Neural cell (in vitro differentiated cells): ENCODE results near the gene HK1. TPM values are rescaled to one million over a fixed set of nuclear protein-coding genes. Genes with fewer than 3 reads are reported as not detected.
"Not testable (repeated sequence)": the region's sequence is repeated elsewhere in the genome, so short reads cannot be mapped to it uniquely, and the experiment has no call there.

Experiments used
- H2AFZ ChIP-seq: fragments of 200-600, 300-800 bp; sonication (generic), shearing (Covaris generic); 2 replicates; pipeline ENCODE4 v1.6.0; 2014; ENCODE audit warnings: low read depth, mild to moderate bottlenecking, antibody characterized with exemption, low read length, moderate library complexity
- H3F3A ChIP-seq: fragments of 200-600 bp; shearing (Covaris generic); 2 replicates; pipeline ENCODE4 v1.6.1; 2016; ENCODE audit warnings: mild to moderate bottlenecking, moderate library complexity, mixed read lengths, antibody characterized with exemption, low read length; ENCODE audit not compliant: insufficient read depth, poor library complexity, severe bottlenecking
- H3K27ac ChIP-seq: fragments of 200-600, 300-800 bp; sonication (generic), shearing (Covaris generic); 2 replicates; pipeline ENCODE4 v1.5.1; 2014; ENCODE audit warnings: mild to moderate bottlenecking, low read length, moderate library complexity
- H3K27me3 ChIP-seq: fragments of 300-800, 200-600 bp; sonication (generic), shearing (Covaris generic); 2 replicates; pipeline ENCODE4 v1.6.0; 2014; ENCODE audit warnings: mild to moderate bottlenecking, low read depth, low read length, moderate library complexity; ENCODE audit not compliant: insufficient read depth
- H3K36me3 ChIP-seq: fragments of 300-800, 200-600 bp; sonication (generic), shearing (Covaris generic); 2 replicates; pipeline ENCODE4 v1.5.1; 2014; ENCODE audit warnings: mild to moderate bottlenecking, antibody characterized with exemption, low read length, moderate library complexity; ENCODE audit not compliant: insufficient read depth
- H3K4me2 ChIP-seq: fragments of 300-800, 200-600 bp; sonication (generic), shearing (Covaris generic); 2 replicates; pipeline ENCODE4 v1.6.0; 2014; ENCODE audit warnings: mild to moderate bottlenecking, low read length
- H3K4me3 ChIP-seq: fragments of 300-800, 200-600 bp; sonication (generic), shearing (Covaris generic); 2 replicates; pipeline ENCODE4 v1.5.1; 2014; ENCODE audit warnings: mild to moderate bottlenecking, low read length, moderate library complexity
- H3K79me2 ChIP-seq: fragments of 200-600 bp; shearing (Covaris generic); replicated peaks from 2 replicates; pipeline ENCODE4 v1.6.0; 2014; ENCODE audit warnings: mild to moderate bottlenecking, low read length, moderate library complexity; ENCODE audit not compliant: insufficient read depth
- H3K9ac ChIP-seq: fragments of 300-800, 200-600 bp; sonication (generic), shearing (Covaris generic); 2 replicates; pipeline ENCODE4 v1.6.1; 2016; ENCODE audit warnings: mild to moderate bottlenecking, low read length, mixed read lengths
- H3K9me2 ChIP-seq: fragments of 200-600 bp; shearing (Covaris generic); 2 replicates; pipeline ENCODE4 v1.6.1; 2016; ENCODE audit warnings: mild to moderate bottlenecking, low read length, mixed read lengths; ENCODE audit not compliant: insufficient read depth
- H3K9me3 ChIP-seq: fragments of 200-600, 300-800 bp; sonication (generic), shearing (Covaris generic); 2 replicates; pipeline ENCODE4 v1.6.1; 2016; ENCODE audit warnings: mild to moderate bottlenecking, mixed run types, low read length, moderate library complexity, mixed read lengths
- H4K20me1 ChIP-seq: fragments of 200-600 bp; shearing (Covaris generic); 2 replicates; pipeline ENCODE4 v1.6.1; 2016; ENCODE audit warnings: mild to moderate bottlenecking, mixed run types; ENCODE audit not compliant: insufficient read depth
- EP300 ChIP-seq: fragments of 450-650 bp; conservative IDR thresholded peaks from 2 replicates; pipeline ENCODE4 v1.6.1; 2014; ENCODE audit warnings: antibody characterized with exemption, mild to moderate bottlenecking, moderate library complexity; ENCODE audit not compliant: poor library complexity, severe bottlenecking
- EZH2 ChIP-seq: fragments of 200-600, 300-800 bp; shearing (Covaris generic), sonication (generic); IDR thresholded peaks from 2 replicates; pipeline ENCODE4 v1.6.1; 2014; ENCODE audit warnings: antibody characterized with exemption, low read length, borderline replicate concordance, mild to moderate bottlenecking; ENCODE audit not compliant: insufficient read depth, poor library complexity, severe bottlenecking
- MXI1 ChIP-seq: fragments of 450-650 bp; conservative IDR thresholded peaks from 2 replicates; pipeline ENCODE4 v1.6.1; 2014; ENCODE audit warnings: antibody characterized with exemption, mild to moderate bottlenecking; ENCODE audit not compliant: poor library complexity, severe bottlenecking
- POLR2AphosphoS5 ChIP-seq: IDR thresholded peaks from 2 replicates; pipeline ENCODE4 v1.6.1; 2012
- RAD21 ChIP-seq: fragments of 450-650 bp; conservative IDR thresholded peaks from 2 replicates; pipeline ENCODE4 v1.6.1; 2014; ENCODE audit warnings: antibody characterized with exemption, mild to moderate bottlenecking, moderate library complexity
- SMC3 ChIP-seq: fragments of 450-650 bp; conservative IDR thresholded peaks from 2 replicates; pipeline ENCODE4 v1.6.1; 2014; ENCODE audit warnings: antibody characterized with exemption, mild to moderate bottlenecking, moderate library complexity; ENCODE audit not compliant: poor library complexity
- TAF1 ChIP-seq: IDR thresholded peaks from 2 replicates; pipeline ENCODE4 v1.6.1; 2012; ENCODE audit warnings: low read depth
- polyA plus RNA-seq: library from polyadenylated mRNA; depleted of rRNA; stranded (reverse); fragments of >200 nt; gene quantifications from 2 replicates; pipeline ENCODE4 v1.2.3, GENCODE V29; 2014
- TF ChIP-seq, protein P1 (sequence below): IDR thresholded peaks from 2 replicates; pipeline ENCODE4 v1.6.1; 2012; ENCODE audit warnings: borderline replicate concordance
- TF ChIP-seq, protein P2 (sequence below): fragments of 450-650 bp; IDR thresholded peaks from 2 replicates; pipeline ENCODE4 v1.5.1; 2014; ENCODE audit warnings: antibody characterized with exemption, mild to moderate bottlenecking, moderate library complexity; ENCODE audit not compliant: poor library complexity, severe bottlenecking

Gene HK1
- polyA plus RNA-seq, 1 donor from 2014 or later = 60.5 TPM

GRCh38 chr10:69449841-69450240, 171.5 kb downstream of the HK1 start:
- Histone ChIP-seq H3K27me3 (peaks cover 11% of the 10 kb centered on the region), H3K27ac (no peak overlapping the region), H3K4me2 (no peak overlapping the region), H3K4me3 (no peak overlapping the region), H3F3A (no peaks in the 10 kb centered on the region), H3K36me3 (no peaks in the 10 kb centered on the region), H4K20me1 (no peaks in the 10 kb centered on the region), H3K9me2 (no peaks in the 10 kb centered on the region), H3K9ac (no peak overlapping the region), H3K9me3 (no peaks in the 10 kb centered on the region), H2AFZ (no peak overlapping the region), H3K79me2 (no peaks in the 10 kb centered on the region)
- TF ChIP-seq, protein P1, sequence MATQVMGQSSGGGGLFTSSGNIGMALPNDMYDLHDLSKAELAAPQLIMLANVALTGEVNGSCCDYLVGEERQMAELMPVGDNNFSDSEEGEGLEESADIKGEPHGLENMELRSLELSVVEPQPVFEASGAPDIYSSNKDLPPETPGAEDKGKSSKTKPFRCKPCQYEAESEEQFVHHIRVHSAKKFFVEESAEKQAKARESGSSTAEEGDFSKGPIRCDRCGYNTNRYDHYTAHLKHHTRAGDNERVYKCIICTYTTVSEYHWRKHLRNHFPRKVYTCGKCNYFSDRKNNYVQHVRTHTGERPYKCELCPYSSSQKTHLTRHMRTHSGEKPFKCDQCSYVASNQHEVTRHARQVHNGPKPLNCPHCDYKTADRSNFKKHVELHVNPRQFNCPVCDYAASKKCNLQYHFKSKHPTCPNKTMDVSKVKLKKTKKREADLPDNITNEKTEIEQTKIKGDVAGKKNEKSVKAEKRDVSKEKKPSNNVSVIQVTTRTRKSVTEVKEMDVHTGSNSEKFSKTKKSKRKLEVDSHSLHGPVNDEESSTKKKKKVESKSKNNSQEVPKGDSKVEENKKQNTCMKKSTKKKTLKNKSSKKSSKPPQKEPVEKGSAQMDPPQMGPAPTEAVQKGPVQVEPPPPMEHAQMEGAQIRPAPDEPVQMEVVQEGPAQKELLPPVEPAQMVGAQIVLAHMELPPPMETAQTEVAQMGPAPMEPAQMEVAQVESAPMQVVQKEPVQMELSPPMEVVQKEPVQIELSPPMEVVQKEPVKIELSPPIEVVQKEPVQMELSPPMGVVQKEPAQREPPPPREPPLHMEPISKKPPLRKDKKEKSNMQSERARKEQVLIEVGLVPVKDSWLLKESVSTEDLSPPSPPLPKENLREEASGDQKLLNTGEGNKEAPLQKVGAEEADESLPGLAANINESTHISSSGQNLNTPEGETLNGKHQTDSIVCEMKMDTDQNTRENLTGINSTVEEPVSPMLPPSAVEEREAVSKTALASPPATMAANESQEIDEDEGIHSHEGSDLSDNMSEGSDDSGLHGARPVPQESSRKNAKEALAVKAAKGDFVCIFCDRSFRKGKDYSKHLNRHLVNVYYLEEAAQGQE = no peak
- TF ChIP-seq, protein P2, sequence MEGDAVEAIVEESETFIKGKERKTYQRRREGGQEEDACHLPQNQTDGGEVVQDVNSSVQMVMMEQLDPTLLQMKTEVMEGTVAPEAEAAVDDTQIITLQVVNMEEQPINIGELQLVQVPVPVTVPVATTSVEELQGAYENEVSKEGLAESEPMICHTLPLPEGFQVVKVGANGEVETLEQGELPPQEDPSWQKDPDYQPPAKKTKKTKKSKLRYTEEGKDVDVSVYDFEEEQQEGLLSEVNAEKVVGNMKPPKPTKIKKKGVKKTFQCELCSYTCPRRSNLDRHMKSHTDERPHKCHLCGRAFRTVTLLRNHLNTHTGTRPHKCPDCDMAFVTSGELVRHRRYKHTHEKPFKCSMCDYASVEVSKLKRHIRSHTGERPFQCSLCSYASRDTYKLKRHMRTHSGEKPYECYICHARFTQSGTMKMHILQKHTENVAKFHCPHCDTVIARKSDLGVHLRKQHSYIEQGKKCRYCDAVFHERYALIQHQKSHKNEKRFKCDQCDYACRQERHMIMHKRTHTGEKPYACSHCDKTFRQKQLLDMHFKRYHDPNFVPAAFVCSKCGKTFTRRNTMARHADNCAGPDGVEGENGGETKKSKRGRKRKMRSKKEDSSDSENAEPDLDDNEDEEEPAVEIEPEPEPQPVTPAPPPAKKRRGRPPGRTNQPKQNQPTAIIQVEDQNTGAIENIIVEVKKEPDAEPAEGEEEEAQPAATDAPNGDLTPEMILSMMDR = peak; percentile 26

GRCh38 chr10:69450395-69450794, 172.1 kb downstream of the HK1 start:
- H3K36me3 ChIP-seq, H3K4me3 ChIP-seq, H3K79me2 ChIP-seq, H3K9me2 ChIP-seq, H2AFZ ChIP-seq, H4K20me1 ChIP-seq, H3K9ac ChIP-seq, H3F3A ChIP-seq, H3K9me3 ChIP-seq, H3K27ac ChIP-seq, H3K4me2 ChIP-seq: not testable (repeated sequence)
- peaks cover 11% of the 10 kb centered on the region for H3K27me3 ChIP-seq

- no peaks in the 10 kb centered on the region for H3K79me2 ChIP-seq
- peak within 1 kb of the TSS; percentile 56 for H3K9ac ChIP-seq
Measured at GRCh38 chr10:69451209-69451783, 173.0 kb downstream of the HK1 start, which contains the start of gene TSPAN15. TSS of gene TSPAN15 (plus strand) at chr10:69451465. CDS start at chr10:69451595, 130 bp downstream.

More at GRCh38 chr10:69451209-69451783, 173.0 kb downstream of the HK1 start, which contains the start of gene TSPAN15:
- Histone ChIP-seq H3F3A (no peaks in the 10 kb centered on the region), H3K9me3 (no peaks in the 10 kb centered on the region), H4K20me1 (no peaks in the 10 kb centered on the region), H3K4me2 (peak within 1 kb of the TSS; percentile 77), H3K9me2 (no peaks in the 10 kb centered on the region), H2AFZ (peak within 1 kb of the TSS; percentile 30), H3K27ac (no peak within 1 kb of the TSS), H3K36me3 (no peaks in the 10 kb centered on the region), H3K4me3 (peak within 1 kb of the TSS; percentile 95), H3K27me3 (peaks cover 11% of the 10 kb centered on the region)
- no peak for TF ChIP-seq RAD21
- peak; percentile 53 for TF ChIP-seq MXI1
- no peak for TF ChIP-seq TAF1
- TF ChIP-seq, protein P2 = no peak
- peak; percentile 17 for TF ChIP-seq SMC3
- TF ChIP-seq POLR2AphosphoS5 = no peak
- TF ChIP-seq, protein P1 = no peak
- TF ChIP-seq EZH2 = no peak
- no peak for TF ChIP-seq EP300
